Body of pancreas (tissue), 4 donors: Measurements from ENCODE around the gene RBP2.

Experiments used
- POLR2A ChIP-seq, 3 donors: fragments of 450-650 bp; IDR thresholded peaks; one replicate each; pipeline ENCODE4 v1.6.1; 2016; ENCODE audit warnings: antibody characterized with exemption in 3 of 3, mild to moderate bottlenecking in 2 of 3
- TF ChIP-seq, protein P1 (sequence below), 7 experiments: fragments of 450-650 bp in 4 of 7; fragments of 200-600 bp in 3 of 7; sonication (generic) in 3 of 7; IDR thresholded peaks; one replicate each; pipeline ENCODE4 v1.5.1; 2016 to 2019; ENCODE audit warnings: antibody characterized with exemption in 7 of 7

DNA sequence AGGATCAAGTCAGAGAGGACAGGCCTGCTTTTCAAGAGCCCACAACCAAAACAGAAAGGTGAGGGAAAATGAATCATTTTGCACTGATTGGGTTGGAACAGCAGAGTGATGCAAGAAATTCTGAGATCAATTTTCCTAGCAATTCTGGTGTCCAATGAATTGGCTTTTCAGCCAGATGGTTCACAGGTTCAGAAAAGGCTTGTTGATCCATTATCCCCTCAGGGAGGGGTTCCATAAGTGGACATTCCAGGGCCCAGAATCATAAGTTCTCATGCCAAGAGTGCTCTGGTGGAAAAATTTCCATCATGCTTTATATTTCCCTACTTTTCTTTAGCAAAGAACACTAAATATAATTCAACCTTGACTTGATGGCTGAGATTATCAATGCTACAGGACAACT, 16.2 kb downstream of the RBP2 start:
- TF ChIP-seq, protein P1, sequence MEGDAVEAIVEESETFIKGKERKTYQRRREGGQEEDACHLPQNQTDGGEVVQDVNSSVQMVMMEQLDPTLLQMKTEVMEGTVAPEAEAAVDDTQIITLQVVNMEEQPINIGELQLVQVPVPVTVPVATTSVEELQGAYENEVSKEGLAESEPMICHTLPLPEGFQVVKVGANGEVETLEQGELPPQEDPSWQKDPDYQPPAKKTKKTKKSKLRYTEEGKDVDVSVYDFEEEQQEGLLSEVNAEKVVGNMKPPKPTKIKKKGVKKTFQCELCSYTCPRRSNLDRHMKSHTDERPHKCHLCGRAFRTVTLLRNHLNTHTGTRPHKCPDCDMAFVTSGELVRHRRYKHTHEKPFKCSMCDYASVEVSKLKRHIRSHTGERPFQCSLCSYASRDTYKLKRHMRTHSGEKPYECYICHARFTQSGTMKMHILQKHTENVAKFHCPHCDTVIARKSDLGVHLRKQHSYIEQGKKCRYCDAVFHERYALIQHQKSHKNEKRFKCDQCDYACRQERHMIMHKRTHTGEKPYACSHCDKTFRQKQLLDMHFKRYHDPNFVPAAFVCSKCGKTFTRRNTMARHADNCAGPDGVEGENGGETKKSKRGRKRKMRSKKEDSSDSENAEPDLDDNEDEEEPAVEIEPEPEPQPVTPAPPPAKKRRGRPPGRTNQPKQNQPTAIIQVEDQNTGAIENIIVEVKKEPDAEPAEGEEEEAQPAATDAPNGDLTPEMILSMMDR (IDR thresholded peaks at IDR 0.05), result no peak
- TF ChIP-seq POLR2A (IDR thresholded peaks at IDR 0.05), result no peak
